CD14-positive monocyte (primary cell): ENCODE results near the gene BRAF. TPM values are rescaled to one million over a fixed set of nuclear protein-coding genes. Genes with fewer than 3 reads are reported as not detected.
A peak's percentile ranks its signal among the peaks of the same experiment; 100 is the strongest.
"Not testable (repeated sequence)": the region's sequence is repeated elsewhere in the genome, so short reads cannot be mapped to it uniquely, and the experiment has no call there.

Source experiments
- DNase-seq, 3 donors: peaks; one replicate each; pipeline ENCODE4 v3.0.0-alpha.2; 2011 to 2022
- H2AFZ ChIP-seq: 2 replicates; pipeline ENCODE4 v1.6.0; 2012; ENCODE audit warnings: mild to moderate bottlenecking, low read depth, low read length, inconsistent platforms; ENCODE audit not compliant: insufficient read depth, poor library complexity, severe bottlenecking
- H3K27ac ChIP-seq, 2 donors: 1 replicate in 1 of 2; 2 replicates in 1 of 2; pipeline ENCODE4 v1.5.1; 2012 to 2013; ENCODE audit warnings: low read length in 2 of 2, control low read depth in 1 of 2, inconsistent platforms in 1 of 2, low read depth in 1 of 2, mild to moderate bottlenecking in 1 of 2
- H3K27me3 ChIP-seq, 2 donors: one replicate each; pipeline versions ENCODE4 v1.6.0 to v1.6.1; 2011 to 2013; ENCODE audit warnings: low read length in 2 of 2; ENCODE audit not compliant: control insufficient read depth in 2 of 2, insufficient read depth in 2 of 2
- H3K36me3 ChIP-seq, 2 donors: replicated peaks in 1 of 2; 1 replicate in 1 of 2; 2 replicates in 1 of 2; pipeline versions ENCODE4 v1.5.1 to v1.6.1; 2012 to 2013; ENCODE audit warnings: low read length in 2 of 2, control low read depth in 1 of 2, inconsistent platforms in 1 of 2, mild to moderate bottlenecking in 1 of 2; ENCODE audit not compliant: insufficient read depth in 2 of 2, control insufficient read depth in 1 of 2
- H3K4me1 ChIP-seq, 2 donors: 1 replicate in 1 of 2; 2 replicates in 1 of 2; pipeline versions ENCODE4 v1.5.1 to v1.6.1; 2012 to 2013; ENCODE audit warnings: low read length in 2 of 2, control low read depth in 1 of 2, inconsistent platforms in 1 of 2, mild to moderate bottlenecking in 1 of 2, moderate library complexity in 1 of 2; ENCODE audit not compliant: insufficient read depth in 2 of 2, control insufficient read depth in 1 of 2
- H3K4me2 ChIP-seq: replicated peaks from 2 replicates; pipeline ENCODE3; 2012; ENCODE audit warnings: low read length, moderate library complexity, mild to moderate bottlenecking; ENCODE audit not compliant: poor library complexity, severe bottlenecking; ENCODE audit errors: extremely low read depth
- H3K4me3 ChIP-seq, 3 experiments: fragments of 200-600 bp in 1 of 3; sonication (generic) in 1 of 3; replicated peaks in 1 of 3; 1 replicate in 2 of 3; 2 replicates in 1 of 3; pipeline ENCODE4 v1.5.1; 2011 to 2013; ENCODE audit warnings: low read length in 3 of 3, mild to moderate bottlenecking in 3 of 3, control low read depth in 2 of 3, low read depth in 2 of 3, inconsistent platforms in 1 of 3, moderate library complexity in 1 of 3
- H3K79me2 ChIP-seq: 2 replicates; pipeline ENCODE4 v1.6.0; 2012; ENCODE audit warnings: mild to moderate bottlenecking, control low read depth, inconsistent platforms, low read length, moderate library complexity; ENCODE audit not compliant: insufficient read depth
- H3K9ac ChIP-seq: 2 replicates; pipeline ENCODE4 v1.6.0; 2017; ENCODE audit warnings: low read length, mild to moderate bottlenecking; ENCODE audit not compliant: insufficient read depth, poor library complexity, severe bottlenecking
- H3K9me3 ChIP-seq, 2 donors: replicated peaks in 1 of 2; 1 replicate in 1 of 2; 2 replicates in 1 of 2; pipeline versions ENCODE4 v1.5.1 to v1.6.1; 2012 to 2013; ENCODE audit warnings: low read length in 2 of 2, control low read depth in 1 of 2; ENCODE audit not compliant: control insufficient read depth in 1 of 2, insufficient read depth in 1 of 2
- H4K20me1 ChIP-seq: 2 replicates; pipeline ENCODE4 v1.6.0; 2012; ENCODE audit warnings: mild to moderate bottlenecking, low read length, control low read depth, moderate library complexity; ENCODE audit not compliant: insufficient read depth
- H3K27ac Mint-ChIP-seq, 7 donors: one replicate each; pipeline ENCODE4 v1.8.0; 2020; ENCODE audit warnings: mild to moderate bottlenecking in 7 of 7, mixed read lengths in 7 of 7, moderate library complexity in 6 of 7, inconsistent platforms in 2 of 7
- H3K27me3 Mint-ChIP-seq, 3 donors: one replicate each; pipeline ENCODE4 v1.8.0; 2021 to 2022; ENCODE audit warnings: low read depth in 3 of 3, mild to moderate bottlenecking in 3 of 3, mixed read lengths in 3 of 3, moderate library complexity in 3 of 3, inconsistent platforms in 1 of 3
- H3K36me3 Mint-ChIP-seq, 2 donors: one replicate each; pipeline ENCODE4 v1.8.0; 2020; ENCODE audit warnings: mixed read lengths in 2 of 2, inconsistent platforms in 1 of 2, mild to moderate bottlenecking in 1 of 2
- H3K4me1 Mint-ChIP-seq: one replicate; pipeline ENCODE4 v1.8.0; 2020; ENCODE audit warnings: mild to moderate bottlenecking, mixed read lengths
- H3K4me3 Mint-ChIP-seq, 2 donors: one replicate each; pipeline ENCODE4 v1.8.0; 2020; ENCODE audit warnings: mild to moderate bottlenecking in 2 of 2, mixed read lengths in 2 of 2, moderate library complexity in 1 of 2
- H3K9me3 Mint-ChIP-seq, 7 donors: one replicate each; pipeline ENCODE4 v1.8.0; 2020 to 2022; ENCODE audit warnings: mixed read lengths in 7 of 7, mild to moderate bottlenecking in 6 of 7, moderate library complexity in 6 of 7, inconsistent platforms in 2 of 7
- WGBS: methylation state at CpG from one replicate; pipeline ENCODE4 v1.1.5; 2013; ENCODE audit warnings: missing lambda C conversion rate; ENCODE audit not compliant: insufficient coverage; 5-methylcytosine and 5-hydroxymethylcytosine counted together
- intact Hi-C, 2 donors: fragments of 100-400 bp; cut with micrococcal nuclease; formaldehyde crosslinking; loops; one replicate each; pipeline versions ENCODE4 v1.15.0 to v1.15.1; 2023
- polyA plus RNA-seq, 3 donors: library from polyadenylated mRNA; depleted of rRNA in 1 of 3; unstranded in 2 of 3; stranded (reverse) in 1 of 3; fragments of 300-500 nt in 2 of 3; fragments of >200 nt in 1 of 3; fragmentation: Illumina TruSeq in 2 of 3; gene quantifications; 1 replicate in 2 of 3; 2 replicates in 1 of 3; pipeline ENCODE4 v1.2.3, GENCODE V29; 2012 to 2021
- TF ChIP-seq, protein P1 (sequence below): fragments of 200-600 bp; IDR thresholded peaks from one replicate; pipeline ENCODE4 v1.8.0; 2022; ENCODE audit warnings: antibody characterized with exemption, mild to moderate bottlenecking

BRAF gene
- polyA plus RNA-seq, 3 donors, result 3.8 to 10.0 (median 5.6) TPM

DNA sequence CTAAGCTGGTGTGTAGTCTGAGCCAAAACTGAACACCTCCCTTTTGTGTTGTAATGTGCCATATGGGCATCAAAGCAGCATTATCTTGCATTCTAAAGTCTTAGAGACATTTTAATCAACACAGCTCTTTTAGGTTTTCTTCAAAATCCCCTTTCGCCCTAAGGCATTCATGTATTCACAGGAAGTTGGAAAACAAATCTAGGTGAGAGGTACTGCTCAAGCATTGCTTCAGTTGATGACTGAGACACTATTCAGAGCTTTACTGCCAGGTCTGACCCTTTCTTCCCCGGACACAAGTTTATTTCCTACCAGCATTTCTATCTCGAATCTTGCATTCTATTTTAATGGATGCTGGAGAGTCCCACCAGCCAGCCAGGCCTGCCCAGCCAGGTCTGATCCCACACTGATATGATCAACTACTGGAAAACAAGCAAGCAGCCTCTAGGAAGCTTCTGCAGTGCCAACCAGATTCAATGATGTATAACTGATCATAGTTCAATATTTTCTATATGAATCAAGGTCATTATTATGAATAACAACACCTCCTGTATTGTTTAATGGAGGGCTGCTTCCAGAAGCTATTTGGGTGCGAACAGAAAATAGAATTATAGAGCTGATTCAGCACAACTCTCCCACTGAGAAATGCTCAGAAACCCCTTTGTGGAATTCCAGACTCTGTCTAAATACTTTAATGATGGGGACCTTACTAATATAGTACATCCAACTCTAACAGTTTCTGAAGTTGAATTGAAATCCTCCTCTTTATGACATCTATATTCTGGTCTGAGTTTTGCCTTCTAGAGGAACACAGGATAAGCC, 4.0 kb upstream of the BRAF start:
- H3K36me3 ChIP-seq, result no peaks in the 10 kb centered on the region
- peaks cover 0 to 3% of the 10 kb centered on the region in 2 donors for H3K9me3 ChIP-seq
- no peak overlapping the region for H3K9ac ChIP-seq
- DNase-seq, result no peak
- H3K4me1 ChIP-seq, result peaks cover 7% of the 10 kb centered on the region in 2 donors
- H3K27me3 ChIP-seq, result no peaks in the 10 kb centered on the region
- Mint-ChIP-seq H3K27me3 (peaks cover 0 to 10% (median 8%) of the 10 kb centered on the region in 3 donors), H3K9me3 (peaks cover 0 to 5% (median 3%) of the 10 kb centered on the region in 7 donors), H3K4me1 (peaks cover 4% of the 10 kb centered on the region), H3K4me3 (no peak overlapping the region), H3K36me3 (no peaks in the 10 kb centered on the region), H3K27ac (peak overlapping the region in 2 of 7 donors; percentile 34 to 59)
- intact Hi-C loops, result loop anchor here (5.0 to 10.0 kb wide), 4 partner anchors 84 to 1594 kb away; partner anchors contain the start of genes MRPS33 (in 1 of the 2), NDUFB2 (in 1 of the 2) and PARP12 (in 1 of the 2)
- no peak overlapping the region for H2AFZ ChIP-seq
- TF ChIP-seq, protein P1, sequence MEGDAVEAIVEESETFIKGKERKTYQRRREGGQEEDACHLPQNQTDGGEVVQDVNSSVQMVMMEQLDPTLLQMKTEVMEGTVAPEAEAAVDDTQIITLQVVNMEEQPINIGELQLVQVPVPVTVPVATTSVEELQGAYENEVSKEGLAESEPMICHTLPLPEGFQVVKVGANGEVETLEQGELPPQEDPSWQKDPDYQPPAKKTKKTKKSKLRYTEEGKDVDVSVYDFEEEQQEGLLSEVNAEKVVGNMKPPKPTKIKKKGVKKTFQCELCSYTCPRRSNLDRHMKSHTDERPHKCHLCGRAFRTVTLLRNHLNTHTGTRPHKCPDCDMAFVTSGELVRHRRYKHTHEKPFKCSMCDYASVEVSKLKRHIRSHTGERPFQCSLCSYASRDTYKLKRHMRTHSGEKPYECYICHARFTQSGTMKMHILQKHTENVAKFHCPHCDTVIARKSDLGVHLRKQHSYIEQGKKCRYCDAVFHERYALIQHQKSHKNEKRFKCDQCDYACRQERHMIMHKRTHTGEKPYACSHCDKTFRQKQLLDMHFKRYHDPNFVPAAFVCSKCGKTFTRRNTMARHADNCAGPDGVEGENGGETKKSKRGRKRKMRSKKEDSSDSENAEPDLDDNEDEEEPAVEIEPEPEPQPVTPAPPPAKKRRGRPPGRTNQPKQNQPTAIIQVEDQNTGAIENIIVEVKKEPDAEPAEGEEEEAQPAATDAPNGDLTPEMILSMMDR, result no peak
- H3K27ac ChIP-seq, result no peak overlapping the region
- H4K20me1 ChIP-seq, result peaks cover under 1% of the 10 kb centered on the region
- H3K4me2 ChIP-seq, result no peak overlapping the region
- H3K79me2 ChIP-seq, result peaks cover 14% of the 10 kb centered on the region
- H3K4me3 ChIP-seq, result no peak overlapping the region
- WGBS, result no CpG with 5 or more reads among the region's 4 CpGs

GRCh38 chr7:140927945-140928344, 3.2 kb upstream of the BRAF start:
- WGBS, result no CpG with 5 or more reads among the region's 4 CpGs
- not testable (repeated sequence) for H3K9me3 Mint-ChIP-seq, H3K27me3 ChIP-seq, H3K27me3 Mint-ChIP-seq, H3K4me2 ChIP-seq, H3K27ac Mint-ChIP-seq, H3K9me3 ChIP-seq, H3K36me3 ChIP-seq, H3K4me3 ChIP-seq, H3K9ac ChIP-seq, H3K36me3 Mint-ChIP-seq, H2AFZ ChIP-seq, DNase-seq, H3K27ac ChIP-seq, H3K4me3 Mint-ChIP-seq, H3K4me1 Mint-ChIP-seq, H4K20me1 ChIP-seq
- H3K4me1 ChIP-seq, result peaks cover 13 to 15% of the 10 kb centered on the region in 2 donors
- intact Hi-C loops, result loop anchor here (5.0 to 10.0 kb wide), 4 partner anchors 84 to 1593 kb away; partner anchors contain the start of genes MRPS33 (in 1 of the 2), NDUFB2 (in 1 of the 2) and PARP12 (in 1 of the 2)
- H3K79me2 ChIP-seq, result peaks cover 22% of the 10 kb centered on the region
